K562 (cell line): ENCODE measurements around the gene ETNK1. TPM values are rescaled to one million over a fixed set of nuclear protein-coding genes. Genes with fewer than 3 reads are reported as not detected.

Experiments
- ATAC-seq: fragments of 200-7000 bp; cut with Tn5 transposase; 3 replicates; pipeline ENCODE4 v1.9.1; 2020; ENCODE audit warnings: moderate library complexity
- BruUV-seq: library from RNA; stranded (reverse); fragments of 400-500 nt; replicated peaks from 2 replicates; lab custom pipeline; 2021; lab: Mats Ljungman, UMichigan
- CTCF ChIA-PET: fragments of 300-600 bp; formaldehyde crosslinking; extraction: SDS; loops from one replicate; lab custom pipeline; 2021; ENCODE audit warnings: low intra/inter-chr PET ratio; lab: Yijun Ruan, JAX
- POLR2A ChIA-PET: fragments of 300-600, 350-650 bp; sonication (Branson Sonifier 250); formaldehyde crosslinking; extraction: SDS; loops from one replicate; lab custom pipeline; 2021; ENCODE audit warnings: antibody characterized with exemption, inconsistent platforms; lab: Yijun Ruan, JAX
- DNase-seq, 4 experiments: peaks; one replicate each; pipeline versions ENCODE4 v3.0.0 to v3.0.0-alpha.2; 2011 to 2018; ENCODE audit warnings: low spot score in 3 of 4, mixed read lengths in 3 of 4; ENCODE audit errors: extremely low read depth in 1 of 4
- FAIRE-seq: peaks from 2 replicates; lab custom pipeline; 2011; peaks lifted over from hg19 to GRCh38; lab: Jason Lieb, UNC
- H2AFZ ChIP-seq: 2 replicates; pipeline ENCODE4 v1.6.0; 2011; ENCODE audit warnings: low read depth, low read length, control low read depth, inconsistent platforms
- H3K27ac ChIP-seq: fragments of 200-600 bp; 3 replicates; pipeline ENCODE4 v1.8.0; 2011; ENCODE audit warnings: low read depth, mild to moderate bottlenecking, control low read depth, inconsistent platforms, low read length, moderate library complexity, mixed read lengths; ENCODE audit errors: extremely low read depth
- H3K27me3 ChIP-seq, 2 experiments: fragments of 300-600 bp in 1 of 2; 2 replicates in 1 of 2; 3 replicates in 1 of 2; pipeline versions ENCODE4 v1.6.0 to v1.8.0; 2011; ENCODE audit warnings: inconsistent platforms in 2 of 2, low read length in 2 of 2, mild to moderate bottlenecking in 1 of 2, mixed read lengths in 1 of 2, moderate library complexity in 1 of 2; ENCODE audit not compliant: control insufficient read depth in 2 of 2, insufficient read depth in 2 of 2
- H3K36me3 ChIP-seq: fragments of 300-600 bp; 3 replicates; pipeline ENCODE4 v1.8.0; 2011; ENCODE audit warnings: mild to moderate bottlenecking, low read length, inconsistent platforms; ENCODE audit not compliant: control insufficient read depth, insufficient read depth
- H3K4me1 ChIP-seq, 2 experiments: fragments of 200-600 bp in 1 of 2; replicated peaks in 1 of 2; 2 replicates in 1 of 2; 3 replicates in 1 of 2; pipeline versions ENCODE4 v1.5.1 to v1.8.0; 2011; ENCODE audit warnings: inconsistent platforms in 2 of 2, low read length in 2 of 2, mild to moderate bottlenecking in 1 of 2, mixed read lengths in 1 of 2, moderate library complexity in 1 of 2; ENCODE audit not compliant: control insufficient read depth in 2 of 2, insufficient read depth in 2 of 2
- H3K4me2 ChIP-seq: 2 replicates; pipeline ENCODE4 v1.6.1; 2011; ENCODE audit warnings: low read length, control low read depth, inconsistent platforms, mixed read lengths; ENCODE audit not compliant: insufficient read depth
- H3K4me3 ChIP-seq: fragments of 200-600 bp; sonication (generic), shearing (Covaris generic); 2 replicates; pipeline ENCODE4 v1.5.1; 2016; ENCODE audit warnings: control low read depth, inconsistent platforms
- H3K79me2 ChIP-seq: fragments of 200-600 bp; 3 replicates; pipeline ENCODE4 v1.8.0; 2011; ENCODE audit warnings: low read length, inconsistent platforms; ENCODE audit not compliant: control insufficient read depth, insufficient read depth
- H3K9ac ChIP-seq, 2 experiments: 2 replicates each; pipeline versions ENCODE4 v1.6.0 to v1.6.1; 2011; ENCODE audit warnings: low read depth in 2 of 2, low read length in 2 of 2, control low read depth in 1 of 2, inconsistent platforms in 1 of 2, mild to moderate bottlenecking in 1 of 2, mixed read lengths in 1 of 2; ENCODE audit not compliant: insufficient read depth in 1 of 2
- H3K9me1 ChIP-seq: one replicate; pipeline ENCODE4 v1.6.0; 2011; ENCODE audit warnings: inconsistent platforms, mild to moderate bottlenecking, low read length, moderate library complexity; ENCODE audit not compliant: control insufficient read depth, insufficient read depth
- H3K9me3 ChIP-seq: replicated peaks from 2 replicates; pipeline ENCODE4 v1.5.1; 2011; ENCODE audit warnings: low read depth, low read length, inconsistent platforms; ENCODE audit not compliant: control insufficient read depth, insufficient read depth
- H4K20me1 ChIP-seq: replicated peaks from 2 replicates; pipeline ENCODE4 v1.6.1; 2011; ENCODE audit warnings: low read length, inconsistent platforms, mixed read lengths; ENCODE audit not compliant: control insufficient read depth, insufficient read depth
- ATF1 ChIP-seq, 2 experiments: fragments of 450-650 bp in 1 of 2; IDR thresholded peaks; 2 replicates each; pipeline ENCODE4 v1.6.1; 2016; ENCODE audit warnings: missing compliant biosample characterization in 1 of 2, missing genetic modification characterization in 1 of 2
- BRCA1 ChIP-seq, 2 experiments: fragments of 450-650 bp in 1 of 2; sonication (generic) in 1 of 2; formaldehyde crosslinking in 1 of 2; IDR thresholded peaks; 2 replicates each; pipeline versions ENCODE4 v1.5.0 to v1.6.1; 2017 to 2020; ENCODE audit warnings: mild to moderate bottlenecking in 1 of 2, missing genetic modification reagents in 1 of 2
- CXXC5 ChIP-seq: fragments of 250-450 bp; sonication (Bioruptor Pico); IDR thresholded peaks from 2 replicates; pipeline ENCODE4 v1.8.0; 2022; ENCODE audit warnings: inconsistent platforms, mild to moderate bottlenecking, moderate library complexity
- POLR3A ChIP-seq: IDR thresholded peaks from 2 replicates; pipeline ENCODE4 v1.6.1; 2011; ENCODE audit warnings: borderline replicate concordance, mild to moderate bottlenecking, moderate library complexity; ENCODE audit not compliant: insufficient read length, insufficient read depth; ENCODE audit errors: extremely low read depth
- RAD51 ChIP-seq: fragments of 450-650 bp; IDR thresholded peaks from 2 replicates; pipeline ENCODE4 v1.7.1; 2016; ENCODE audit warnings: low read depth, mild to moderate bottlenecking, borderline replicate concordance
- RBM14 ChIP-seq: fragments of 200-400 bp; formaldehyde crosslinking; IDR thresholded peaks from 2 replicates; pipeline ENCODE4 v1.6.1; 2018; ENCODE audit warnings: low read depth, mild to moderate bottlenecking, low read length, moderate library complexity, borderline replicate concordance; ENCODE audit not compliant: insufficient read depth
- RBM34 ChIP-seq: fragments of 200-400 bp; formaldehyde crosslinking; IDR thresholded peaks from 2 replicates; pipeline ENCODE4 v1.6.1; 2018; ENCODE audit warnings: low read length, borderline replicate concordance; ENCODE audit not compliant: insufficient read depth
- SETDB1 ChIP-seq: IDR thresholded peaks from one replicate; pipeline ENCODE4 v1.6.1; 2012; ENCODE audit warnings: low read length, control low read depth, inconsistent platforms
- TCF7 ChIP-seq: sonication (generic); IDR thresholded peaks from 2 replicates; pipeline ENCODE4 v1.6.1; 2016; ENCODE audit warnings: antibody characterized with exemption, borderline replicate concordance
- ZNF76 ChIP-seq: fragments of 250-450 bp; sonication (Bioruptor Pico); IDR thresholded peaks from 2 replicates; pipeline ENCODE4 v1.4.0; 2020; ENCODE audit warnings: mild to moderate bottlenecking, moderate library complexity, borderline replicate concordance
- WGBS: fragments of 100-300 bp; shearing (Covaris generic); methylation state at CpG from one replicate; pipeline ENCODE4 v1.1.6; 2016; ENCODE audit warnings: low coverage, mixed read lengths; ENCODE audit not compliant: insufficient coverage; ENCODE audit errors: missing lambda C conversion rate; 5-methylcytosine and 5-hydroxymethylcytosine counted together
- in situ Hi-C: fragments of 300-500 bp; cut with MboI; formaldehyde crosslinking; loops from 4 replicates; pipeline ENCODE4 v1.15.0; 2018; ENCODE audit warnings: inconsistent platforms, mixed read lengths
- intact Hi-C: fragments of 100-400 bp; cut with micrococcal nuclease; formaldehyde crosslinking; loops from 2 replicates; pipeline ENCODE4 v1.14.2; 2022
- polyA plus RNA-seq, 8 experiments: library from polyadenylated mRNA; depleted of rRNA in 4 of 8; stranded (reverse) in 5 of 8; unstranded in 3 of 8; fragments of >200 nt; fragmentation: Nextera tagmentation in 2 of 8; fragmentation: Illumina TruSeq in 1 of 8; extraction: Ambion mirVana in 2 of 8; extraction: Trizol in 1 of 8; gene quantifications; 2 replicates each; pipeline versions ENCODE4 v1.2.1 to v1.2.3, GENCODE V29; 2011 to 2014; ENCODE audit warnings: inconsistent platforms in 1 of 8, missing spikeins in 1 of 8
- total RNA-seq, 7 experiments: library from RNA; depleted of rRNA in 6 of 7; stranded (reverse); fragments of >200 nt in 6 of 7; fragmentation: Illumina TruSeq in 2 of 7; extraction: Trizol in 2 of 7; gene quantifications; 2 replicates each; pipeline versions ENCODE4 v1.2.1 to v1.2.3, GENCODE V29; 2011 to 2021; ENCODE audit warnings: low replicate concordance in 1 of 7
- TF ChIP-seq, protein P1 (sequence below): fragments of 450-650 bp; formaldehyde crosslinking; IDR thresholded peaks from 2 replicates; pipeline ENCODE4 v1.4.0; 2020; ENCODE audit warnings: mild to moderate bottlenecking, mixed read lengths
- TF ChIP-seq, protein P2 (sequence below): fragments of 250-450 bp; sonication (Bioruptor Pico); IDR thresholded peaks from 2 replicates; pipeline ENCODE4 v1.5.0; 2022; ENCODE audit warnings: mild to moderate bottlenecking

ETNK1 gene
- total and polyA plus RNA-seq, 9 of the 15 experiments (the other 6 are each of a cell fraction or from before 2014, with no cell fraction given), result 10.0 to 70.5 (median 36.0) TPM

DNA sequence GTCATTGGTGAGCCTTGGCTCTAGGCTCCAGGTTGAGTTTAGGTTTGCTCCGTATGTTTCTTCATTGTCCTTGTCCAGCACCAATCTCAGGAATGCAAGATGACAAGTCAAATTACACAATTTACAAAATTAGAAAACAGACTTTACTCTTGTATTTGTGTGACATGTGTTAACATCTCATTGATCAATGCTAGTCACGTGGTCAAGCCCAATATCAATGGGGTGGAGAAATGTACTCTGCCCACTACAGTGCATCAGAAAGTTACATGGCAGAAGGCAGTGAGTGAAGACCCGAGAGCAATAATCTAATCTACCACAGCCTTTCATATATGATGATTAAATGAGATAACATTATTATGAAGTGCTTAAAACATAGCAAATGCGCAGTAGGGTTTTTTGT, 94.8 kb downstream of the ETNK1 start:
- Histone ChIP-seq H3K4me1 (no peaks in the 10 kb centered on the region), H2AFZ (no peak overlapping the region), H3K4me3 (no peak overlapping the region), H3K9ac (no peak overlapping the region), H3K27ac (no peak overlapping the region), H3K36me3 (no peaks in the 10 kb centered on the region), H3K4me2 (no peak overlapping the region), H3K79me2 (no peaks in the 10 kb centered on the region), H4K20me1 (no peaks in the 10 kb centered on the region), H3K9me1 (no peaks in the 10 kb centered on the region), H3K27me3 (no peaks in the 10 kb centered on the region; a peak in 1 of 5 replicates)
- CTCF ChIA-PET, result no interaction called here
- in situ Hi-C loops (no loop called here), intact Hi-C loops (loop anchor here (10.0 kb wide), 1 partner anchor 335 kb away; no protein-coding TSS in a partner anchor)
- 4% methylated on average over 4 of the region's 4 CpGs for whole genome bisulfite sequencing
- FAIRE-seq, result no peak
- POLR2A ChIA-PET, result no interaction called here
- DNase-seq, result no peak
- no TSS peak for BruUV-seq
- no peak for ATAC-seq
- peak; percentile 30; the same call in 1 of the 2 replicates for TF ChIP-seq RAD51
- no peak for TF ChIP-seq BRCA1 (IDR thresholded peaks at IDR 0.05)
- TF ChIP-seq BRCA1 (CRISPR knock-in tag; IDR thresholded peaks at IDR 0.05), result no peak
- TF ChIP-seq, protein P1, sequence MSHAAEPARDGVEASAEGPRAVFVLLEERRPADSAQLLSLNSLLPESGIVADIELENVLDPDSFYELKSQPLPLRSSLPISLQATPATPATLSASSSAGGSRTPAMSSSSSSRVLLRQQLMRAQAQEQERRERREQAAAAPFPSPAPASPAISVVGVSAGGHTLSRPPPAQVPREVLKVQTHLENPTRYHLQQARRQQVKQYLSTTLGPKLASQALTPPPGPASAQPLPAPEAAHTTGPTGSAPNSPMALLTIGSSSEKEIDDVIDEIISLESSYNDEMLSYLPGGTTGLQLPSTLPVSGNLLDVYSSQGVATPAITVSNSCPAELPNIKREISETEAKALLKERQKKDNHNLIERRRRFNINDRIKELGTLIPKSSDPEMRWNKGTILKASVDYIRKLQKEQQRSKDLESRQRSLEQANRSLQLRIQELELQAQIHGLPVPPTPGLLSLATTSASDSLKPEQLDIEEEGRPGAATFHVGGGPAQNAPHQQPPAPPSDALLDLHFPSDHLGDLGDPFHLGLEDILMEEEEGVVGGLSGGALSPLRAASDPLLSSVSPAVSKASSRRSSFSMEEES (CRISPR knock-in tag), result peak; percentile 58
- TF ChIP-seq, all 486 proteins: peak for 2
- H3K9me3 ChIP-seq, result no peaks in the 10 kb centered on the region

DNA sequence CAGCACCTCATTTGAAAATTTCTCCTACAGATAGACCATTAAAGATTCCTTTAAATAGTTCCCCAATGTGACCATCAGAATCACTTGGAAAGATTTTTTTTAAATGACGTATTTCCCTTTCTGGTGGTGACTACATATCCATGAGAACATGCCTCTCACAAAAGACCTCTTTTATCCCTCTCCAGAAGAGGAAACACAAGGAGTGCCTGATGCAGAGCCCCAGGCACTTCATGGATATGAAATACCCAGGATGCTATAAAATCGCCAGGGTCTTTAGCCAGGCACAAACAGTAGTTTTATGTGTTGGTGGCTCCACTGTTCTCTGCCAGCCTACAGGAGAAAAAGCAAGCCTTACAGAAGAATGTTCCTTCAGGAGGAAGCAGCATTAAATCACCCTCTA, 97.1 kb downstream of the ETNK1 start:
- Histone ChIP-seq H3K4me2 (no peak overlapping the region), H4K20me1 (no peaks in the 10 kb centered on the region), H2AFZ (no peak overlapping the region), H3K9me3 (no peaks in the 10 kb centered on the region), H3K9me1 (no peaks in the 10 kb centered on the region), H3K79me2 (no peaks in the 10 kb centered on the region), H3K36me3 (no peaks in the 10 kb centered on the region), H3K27me3 (no peaks in the 10 kb centered on the region; a peak in 1 of 5 replicates), H3K9ac (no peak overlapping the region), H3K4me1 (no peaks in the 10 kb centered on the region), H3K27ac (no peak overlapping the region), H3K4me3 (no peak overlapping the region)
- DNase-seq (no peak), ATAC-seq (no peak), FAIRE-seq (no peak)
- no TSS peak for BruUV-seq
- in situ Hi-C loops (no loop called here), intact Hi-C loops (no loop called here)
- 0% methylated on average over 2 of the region's 2 CpGs for WGBS
- CTCF ChIA-PET, result no interaction called here
- POLR2A ChIA-PET, result no interaction called here
- TF ChIP-seq ATF1 (CRISPR knock-in tag; IDR thresholded peaks at IDR 0.05) (no peak), ATF1 (tag; IDR thresholded peaks at IDR 0.05) (no peak), POLR3A (no peak), ZNF76 (no peak), RBM14 (no peak), RBM34 (no peak), CXXC5 (no peak), SETDB1 (no peak), TCF7 (no peak)
- TF ChIP-seq, protein P2, sequence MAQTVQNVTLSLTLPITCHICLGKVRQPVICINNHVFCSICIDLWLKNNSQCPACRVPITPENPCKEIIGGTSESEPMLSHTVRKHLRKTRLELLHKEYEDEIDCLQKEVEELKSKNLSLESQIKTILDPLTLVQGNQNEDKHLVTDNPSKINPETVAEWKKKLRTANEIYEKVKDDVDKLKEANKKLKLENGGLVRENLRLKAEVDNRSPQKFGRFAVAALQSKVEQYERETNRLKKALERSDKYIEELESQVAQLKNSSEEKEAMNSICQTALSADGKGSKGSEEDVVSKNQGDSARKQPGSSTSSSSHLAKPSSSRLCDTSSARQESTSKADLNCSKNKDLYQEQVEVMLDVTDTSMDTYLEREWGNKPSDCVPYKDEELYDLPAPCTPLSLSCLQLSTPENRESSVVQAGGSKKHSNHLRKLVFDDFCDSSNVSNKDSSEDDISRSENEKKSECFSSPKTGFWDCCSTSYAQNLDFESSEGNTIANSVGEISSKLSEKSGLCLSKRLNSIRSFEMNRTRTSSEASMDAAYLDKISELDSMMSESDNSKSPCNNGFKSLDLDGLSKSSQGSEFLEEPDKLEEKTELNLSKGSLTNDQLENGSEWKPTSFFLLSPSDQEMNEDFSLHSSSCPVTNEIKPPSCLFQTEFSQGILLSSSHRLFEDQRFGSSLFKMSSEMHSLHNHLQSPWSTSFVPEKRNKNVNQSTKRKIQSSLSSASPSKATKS (CRISPR knock-in tag), result no peak
